GM18499 (cell line): ENCODE results near the gene TRIM75.
A peak's percentile ranks its signal among the peaks of the same experiment; 100 is the strongest.
"Not testable (repeated sequence)": the region's sequence is repeated elsewhere in the genome, so short reads cannot be mapped to it uniquely, and the experiment has no call there.

ENCODE experiments used
- ATAC-seq: cut with Tn5 transposase; IDR thresholded peaks from one replicate; pipeline ENCODE4 v1.9.1; 2021; ENCODE audit warnings: moderate number of reproducible peaks; ENCODE audit not compliant: insufficient read depth, unreplicated experiment

TRIM75 gene

GRCh38 chr4:165053645-165054044, at the start of gene TRIM75:
TRIM75 (plus strand) TSS chr4:165053866; CDS start chr4:165059148, 5,282 bp downstream.
- no peak for ATAC-seq

- no peak for ATAC-seq
Observed at GRCh38 chr4:165005352-165005925, 48.2 kb upstream of the TRIM75 start.

GRCh38 chr4:165006456-165006855, 47.2 kb upstream of the TRIM75 start:
- no peak for ATAC-seq

- ATAC-seq, result no peak
Observed at GRCh38 chr4:165006886-165007285, 46.8 kb upstream of the TRIM75 start.

GRCh38 chr4:165009493-165010227, 44.0 kb upstream of the TRIM75 start:
- peak; percentile 94 for ATAC-seq

GRCh38 chr4:165010487-165010886, 43.2 kb upstream of the TRIM75 start:
- no peak for ATAC-seq

- no peak for ATAC-seq
Observed at GRCh38 chr4:165010991-165011390, 42.7 kb upstream of the TRIM75 start.

GRCh38 chr4:165011403-165011802, 42.3 kb upstream of the TRIM75 start:
- no peak for ATAC-seq

- no peak for ATAC-seq
Observed at GRCh38 chr4:165013691-165014090, 40.0 kb upstream of the TRIM75 start.

- no peak for ATAC-seq
Observed at GRCh38 chr4:165016971-165017370, 36.7 kb upstream of the TRIM75 start.

- not testable (repeated sequence) for ATAC-seq
Observed at GRCh38 chr4:165019995-165020394, 33.7 kb upstream of the TRIM75 start.

GRCh38 chr4:165025782-165026181, 27.9 kb upstream of the TRIM75 start:
- ATAC-seq, result not testable (repeated sequence)

- no peak for ATAC-seq
Observed at GRCh38 chr4:165027762-165028402, 25.8 kb upstream of the TRIM75 start.

GRCh38 chr4:165031436-165032211, 22.0 kb upstream of the TRIM75 start, which contains the start of gene TRIM60:
TRIM60 (plus strand) TSS chr4:165031999; CDS start chr4:165040073, 8,074 bp downstream.
- no peak for ATAC-seq

- no peak for ATAC-seq
Observed at GRCh38 chr4:165048170-165048569, 5.5 kb upstream of the TRIM75 start.

GRCh38 chr4:165052627-165053026, 1.0 kb upstream of the TRIM75 start:
- no peak for ATAC-seq

GRCh38 chr4:165055601-165056000, 1.9 kb downstream of the TRIM75 start:
- no peak for ATAC-seq

- no peak for ATAC-seq
Observed at GRCh38 chr4:165058666-165059065, 5.0 kb downstream of the TRIM75 start.

GRCh38 chr4:165059386-165059785, 5.7 kb downstream of the TRIM75 start:
- no peak for ATAC-seq

GRCh38 chr4:165060938-165061337, 7.3 kb downstream of the TRIM75 start:
- no peak for ATAC-seq

- no peak for ATAC-seq
Observed at GRCh38 chr4:165070560-165070959, 16.9 kb downstream of the TRIM75 start.
